DMS53 (cell line): ENCODE data around the gene MBTPS2.
"Not testable (repeated sequence)": the region's sequence is repeated elsewhere in the genome, so short reads cannot be mapped to it uniquely, and the experiment has no call there.

Experiments used
- DNase-seq: peaks from one replicate; lab custom pipeline; 2025; lab: John Stamatoyannopoulos, UW

MBTPS2 gene

GRCh38 chrX:21856504-21856903, 17.1 kb downstream of the MBTPS2 start:
- DNase-seq, result no peak

GRCh38 chrX:21863241-21863640, 23.8 kb downstream of the MBTPS2 start:
- DNase-seq, result no peak

GRCh38 chrX:21865436-21865835, 26.0 kb downstream of the MBTPS2 start:
- DNase-seq, result no peak

- DNase-seq, result no peak
Observed at GRCh38 chrX:21870494-21870893, 31.1 kb downstream of the MBTPS2 start.

GRCh38 chrX:21873063-21873775, 33.8 kb downstream of the MBTPS2 start:
- no peak for DNase-seq

GRCh38 chrX:21874182-21874581, 34.8 kb downstream of the MBTPS2 start:
- DNase-seq, result not testable (repeated sequence)

- no peak for DNase-seq
Observed at GRCh38 chrX:21875013-21875412, 35.6 kb downstream of the MBTPS2 start.

GRCh38 chrX:21881881-21882574, 42.6 kb downstream of the MBTPS2 start:
- no peak for DNase-seq

GRCh38 chrX:21883258-21883657, 43.8 kb downstream of the MBTPS2 start:
- DNase-seq, result no peak

GRCh38 chrX:21885568-21885967, 46.2 kb downstream of the MBTPS2 start:
- no peak for DNase-seq

GRCh38 chrX:21905313-21905712, 65.9 kb downstream of the MBTPS2 start:
- DNase-seq, result peak; percentile 8

- DNase-seq, result no peak
Observed at GRCh38 chrX:21905953-21906352, 66.5 kb downstream of the MBTPS2 start.

- no peak for DNase-seq
Observed at GRCh38 chrX:21907260-21907659, 67.8 kb downstream of the MBTPS2 start.

- no peak for DNase-seq
Observed at GRCh38 chrX:21911481-21911880, 72.1 kb downstream of the MBTPS2 start.

- no peak for DNase-seq
Observed at GRCh38 chrX:21912220-21912619, 72.8 kb downstream of the MBTPS2 start.

GRCh38 chrX:21912989-21913388, 73.6 kb downstream of the MBTPS2 start:
- no peak for DNase-seq

- no peak for DNase-seq
Observed at GRCh38 chrX:21926116-21926515, 86.7 kb downstream of the MBTPS2 start.

GRCh38 chrX:21926527-21927278, 87.3 kb downstream of the MBTPS2 start:
- DNase-seq, result peak; percentile 69

- DNase-seq, result no peak
Observed at GRCh38 chrX:21929209-21929608, 89.8 kb downstream of the MBTPS2 start.

GRCh38 chrX:21930986-21931385, 91.6 kb downstream of the MBTPS2 start:
- no peak for DNase-seq

GRCh38 chrX:21932292-21933002, 93.0 kb downstream of the MBTPS2 start:
- DNase-seq, result peak; percentile 33

- no peak for DNase-seq
Observed at GRCh38 chrX:21933077-21933476, 93.7 kb downstream of the MBTPS2 start.
